HG03175 (cell line): ENCODE results near the gene INHBC.
A peak's percentile ranks its signal among the peaks of the same experiment; 100 is the strongest.
"Not testable (repeated sequence)": the region's sequence is repeated elsewhere in the genome, so short reads cannot be mapped to it uniquely, and the experiment has no call there.

Experiments used
- ATAC-seq: cut with Tn5 transposase; IDR thresholded peaks from one replicate; pipeline ENCODE4 v1.9.1; 2021; ENCODE audit warnings: mild to moderate bottlenecking, moderate library complexity; ENCODE audit not compliant: unreplicated experiment

The INHBC gene

DNA sequence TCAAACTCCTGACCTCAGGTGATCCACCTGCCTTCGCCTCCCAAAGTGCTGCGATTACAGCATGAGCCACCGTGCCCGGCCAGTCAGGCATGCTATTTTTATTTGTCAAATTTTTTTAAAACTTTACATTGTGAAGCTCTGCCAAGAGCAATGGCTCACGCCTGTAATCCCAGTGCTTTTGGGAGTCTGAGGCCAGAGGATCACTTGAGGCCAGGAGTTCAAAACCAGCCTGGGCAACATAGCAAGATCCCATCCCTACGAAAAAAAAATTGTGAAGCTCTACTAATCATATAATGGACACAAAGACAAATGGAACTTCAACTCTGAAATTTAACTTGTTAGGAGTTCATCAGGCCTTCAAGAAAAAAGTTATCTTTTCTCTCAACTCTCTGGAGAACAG lies 5.6 kb upstream of the INHBC start:
- no peak for ATAC-seq

DNA sequence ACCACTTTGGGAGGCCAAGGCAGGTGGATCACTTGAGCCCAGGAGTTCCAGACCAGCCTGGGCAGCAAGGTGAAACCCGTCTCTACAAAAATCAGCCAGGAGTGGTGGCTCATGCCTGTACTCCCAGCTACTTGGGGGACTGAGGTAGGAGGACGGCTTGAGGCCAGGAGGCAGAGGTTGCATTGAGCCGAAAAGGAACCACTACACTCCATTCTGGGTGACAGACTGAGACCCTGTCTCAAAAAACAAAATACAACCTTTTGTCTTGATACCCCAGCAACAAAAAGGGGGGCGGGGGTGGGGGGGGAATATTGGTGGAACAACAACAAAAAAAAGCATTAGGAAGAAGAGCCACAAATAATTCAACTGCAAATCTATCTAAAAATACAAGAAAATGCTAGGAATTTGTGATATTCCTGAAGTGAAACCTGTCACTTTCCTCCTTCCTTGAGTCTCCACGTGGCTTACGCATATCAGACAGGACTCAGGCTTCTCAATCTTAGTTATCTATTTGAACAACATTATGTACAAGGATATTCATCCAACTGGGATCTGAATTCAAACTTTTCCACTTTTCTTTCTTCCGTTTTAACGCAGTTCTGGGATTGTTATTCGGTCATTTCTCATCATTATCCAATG lies 5.0 kb upstream of the INHBC start:
- ATAC-seq, result no peak

DNA sequence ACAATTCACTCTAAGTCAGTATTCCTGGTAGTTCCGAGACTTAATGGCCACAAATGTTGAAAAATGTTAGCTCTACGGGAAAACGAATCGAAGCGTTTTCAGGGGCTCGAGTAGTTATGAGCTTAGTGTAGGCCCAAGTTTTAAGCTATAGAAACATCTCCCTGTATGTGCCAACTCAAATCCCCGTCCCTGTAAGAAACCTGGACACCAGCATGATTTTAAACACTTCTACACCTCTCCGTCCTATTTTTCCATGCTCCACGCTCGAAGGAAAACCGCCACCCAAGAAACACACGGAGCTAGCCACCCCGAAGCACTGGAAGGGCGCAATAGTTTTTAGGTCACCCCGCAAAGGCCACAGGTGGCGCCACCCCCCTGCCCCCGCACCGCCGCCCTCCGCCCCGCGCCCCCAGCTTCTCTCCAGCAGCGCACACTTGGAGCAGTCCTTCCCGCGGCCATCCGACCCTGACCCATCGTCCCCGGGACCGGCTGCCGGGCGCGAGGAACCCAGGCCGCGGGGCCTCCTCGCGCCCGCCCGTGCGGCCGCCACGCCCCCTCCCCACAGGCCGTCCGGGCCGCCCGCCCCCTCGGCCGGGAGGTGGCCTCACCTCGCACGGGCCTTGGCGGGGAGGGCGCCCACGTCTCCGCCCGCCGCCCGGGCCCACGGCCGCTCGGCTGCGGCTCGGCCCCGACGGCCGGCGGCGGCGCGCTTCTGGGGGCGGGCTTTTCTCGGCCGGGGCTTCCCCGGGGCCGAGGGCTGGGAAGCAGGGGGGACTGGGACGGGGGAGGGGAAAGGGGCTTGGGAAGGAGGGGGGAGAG lies 4.3 kb upstream of the INHBC start:
- peak; percentile 57 for ATAC-seq

DNA sequence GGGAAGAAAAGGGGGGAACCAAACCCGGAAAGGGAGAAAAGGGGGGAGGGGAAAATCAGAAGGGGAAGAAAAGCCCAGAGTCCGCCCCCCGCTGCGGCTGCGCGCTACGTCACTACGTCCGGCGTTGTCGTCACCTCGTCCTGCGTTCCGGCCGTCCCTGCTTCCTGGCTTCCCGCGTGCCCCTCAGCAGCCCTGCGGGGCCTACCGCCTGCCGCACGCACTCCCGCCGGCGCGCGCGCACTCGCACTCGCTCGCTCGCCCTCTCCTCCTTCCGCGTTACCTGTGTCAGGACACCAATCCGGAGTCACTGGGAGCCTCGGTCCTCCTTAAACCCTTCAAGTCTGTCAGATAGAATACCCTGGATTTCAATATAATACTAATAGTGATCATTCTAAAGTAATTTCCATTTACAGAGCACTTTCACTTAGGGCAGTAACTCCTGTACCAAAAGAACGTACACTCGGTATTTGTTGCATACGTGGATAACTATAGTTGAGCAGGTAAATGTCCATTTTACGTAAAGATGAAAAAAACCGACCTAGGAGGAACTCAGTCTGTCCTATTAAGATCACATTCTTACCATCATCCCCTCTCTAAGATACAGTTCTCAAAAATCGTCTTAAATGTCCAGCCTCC lies 3.5 kb upstream of the INHBC start, which contains the start of gene R3HDM2:
Gene R3HDM2 (minus strand): TSS at position 113 of the 636 bp plus-strand sequence. CDS start 120,615 bp downstream, outside the sequence.
- peak; percentile 96 for ATAC-seq

DNA sequence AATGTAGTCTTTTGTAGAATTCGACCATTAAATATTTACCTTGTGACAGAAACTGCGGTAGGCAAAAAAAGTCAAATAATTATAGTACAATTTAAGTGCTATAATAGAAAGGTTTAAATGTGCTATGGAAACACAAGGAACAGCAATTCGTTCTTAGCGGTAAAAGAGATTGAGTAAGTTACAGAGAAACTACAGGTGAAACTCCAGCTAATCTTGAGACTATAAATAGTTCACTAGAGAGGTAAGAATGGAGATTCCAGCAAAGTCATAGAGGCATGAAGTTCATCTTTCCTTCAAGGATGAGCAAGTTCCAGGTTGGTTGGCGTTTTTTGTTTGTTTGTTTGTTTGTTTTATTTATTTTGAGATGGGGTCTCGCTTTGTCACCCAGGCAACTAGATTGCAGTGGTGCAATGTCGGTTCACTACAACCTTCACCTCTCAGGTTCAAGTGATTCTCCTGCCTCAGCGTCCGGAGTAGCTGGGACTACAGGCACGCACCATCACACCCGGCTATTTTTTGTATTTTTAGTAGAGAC lies 2.9 kb upstream of the INHBC start:
- ATAC-seq, result no peak

DNA sequence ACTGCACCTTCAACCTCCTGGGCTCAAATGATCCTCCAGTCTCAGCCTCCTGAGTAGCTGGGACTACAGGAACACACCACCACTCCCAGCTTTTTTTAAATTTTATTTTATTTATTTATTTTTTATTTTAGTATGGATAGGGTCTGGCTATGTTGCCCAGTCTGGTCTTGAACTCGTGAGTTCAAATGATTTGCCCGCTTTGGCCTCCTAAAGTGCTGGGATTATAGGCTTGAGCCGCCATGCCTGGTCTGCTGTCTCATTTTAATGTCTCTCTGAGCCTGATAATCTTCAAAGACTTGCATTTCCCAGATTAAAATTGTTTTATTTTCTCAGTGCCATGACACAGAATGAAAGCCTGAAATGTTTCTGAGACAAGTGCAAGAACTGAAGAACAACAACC lies 1.2 kb upstream of the INHBC start:
- no peak for ATAC-seq

DNA sequence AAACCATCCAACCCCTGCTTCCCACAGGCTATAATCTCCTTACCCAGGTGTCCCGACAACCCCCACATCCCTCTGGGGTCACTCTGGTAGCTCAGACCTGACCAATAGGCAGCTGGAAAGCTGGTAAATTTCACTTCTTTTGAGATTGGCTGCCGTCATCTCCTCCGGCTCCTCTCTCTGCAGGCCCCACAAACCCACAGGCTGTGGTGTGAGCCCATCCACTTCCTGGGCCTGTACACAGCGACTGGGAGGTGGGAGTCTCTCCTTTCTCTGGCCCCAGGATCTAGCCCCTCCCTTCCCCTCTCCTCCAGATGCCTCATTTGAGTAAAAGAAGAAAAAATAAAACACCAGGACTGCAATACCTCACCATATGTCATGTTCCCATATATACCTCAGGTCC lies 709 bp downstream of the INHBC start:
- no peak for ATAC-seq

DNA sequence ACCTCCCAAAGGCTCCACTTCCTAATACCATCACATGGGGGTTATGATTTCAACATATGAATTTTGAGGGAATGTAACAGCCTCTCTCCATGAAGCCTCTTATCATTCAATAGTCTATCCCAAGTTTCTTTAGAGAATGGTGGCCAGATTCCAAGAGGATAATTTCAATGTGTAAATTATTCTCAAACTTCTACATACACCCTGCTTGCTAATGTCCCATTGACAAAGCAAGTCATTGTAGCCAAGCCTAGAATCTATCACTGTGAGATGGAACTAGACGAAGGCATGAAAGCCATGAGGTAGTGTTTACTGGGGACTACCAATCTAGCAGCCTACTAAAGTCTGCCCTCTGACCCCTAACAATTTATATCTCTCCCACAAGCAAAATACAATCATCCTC lies 3.8 kb downstream of the INHBC start:
- ATAC-seq, result no peak

DNA sequence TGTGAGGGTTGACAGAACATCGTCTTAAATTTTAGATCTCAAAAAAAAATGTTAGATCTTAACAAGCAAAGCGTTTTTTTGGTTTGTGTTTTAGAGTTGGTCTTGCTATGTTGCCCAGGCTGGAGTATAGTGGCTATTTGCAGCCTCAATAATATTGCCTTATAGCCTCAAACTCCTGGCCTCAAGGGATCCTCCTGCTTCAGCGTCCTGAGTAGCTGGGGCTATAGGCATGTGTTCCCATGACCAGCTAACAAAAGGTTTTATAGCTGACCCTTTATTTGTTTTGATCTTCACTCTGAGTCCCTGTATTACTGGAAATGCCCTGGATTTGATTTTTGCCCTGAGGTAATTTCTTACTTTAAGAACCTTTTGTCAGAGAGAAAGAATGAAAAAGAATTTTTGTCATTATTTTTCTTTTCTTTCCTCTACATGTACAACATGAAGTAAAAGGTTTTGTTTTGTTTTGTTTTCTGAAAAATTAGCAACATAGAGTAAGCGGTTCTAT lies 5.2 kb downstream of the INHBC start:
- ATAC-seq, result no peak

DNA sequence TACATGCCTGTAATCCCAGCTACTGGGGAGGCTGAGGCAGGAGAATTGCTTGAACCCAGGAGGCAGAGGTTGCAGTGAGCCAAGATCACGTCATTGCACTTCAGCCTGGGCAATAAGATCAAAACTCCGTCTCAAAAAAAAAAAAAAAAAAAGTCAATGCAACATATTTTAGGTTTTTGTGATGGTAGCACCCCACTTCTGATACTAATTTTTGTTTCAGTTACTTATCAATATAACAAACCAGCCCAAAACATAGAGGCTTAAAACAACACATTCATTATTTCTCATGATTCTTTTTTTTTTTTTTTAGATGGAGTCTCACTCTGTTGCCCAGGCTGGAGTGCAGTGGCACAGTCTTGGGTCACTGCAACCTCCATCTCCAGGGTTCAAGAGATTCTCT lies 6.8 kb downstream of the INHBC start:
- not testable (repeated sequence) for ATAC-seq

DNA sequence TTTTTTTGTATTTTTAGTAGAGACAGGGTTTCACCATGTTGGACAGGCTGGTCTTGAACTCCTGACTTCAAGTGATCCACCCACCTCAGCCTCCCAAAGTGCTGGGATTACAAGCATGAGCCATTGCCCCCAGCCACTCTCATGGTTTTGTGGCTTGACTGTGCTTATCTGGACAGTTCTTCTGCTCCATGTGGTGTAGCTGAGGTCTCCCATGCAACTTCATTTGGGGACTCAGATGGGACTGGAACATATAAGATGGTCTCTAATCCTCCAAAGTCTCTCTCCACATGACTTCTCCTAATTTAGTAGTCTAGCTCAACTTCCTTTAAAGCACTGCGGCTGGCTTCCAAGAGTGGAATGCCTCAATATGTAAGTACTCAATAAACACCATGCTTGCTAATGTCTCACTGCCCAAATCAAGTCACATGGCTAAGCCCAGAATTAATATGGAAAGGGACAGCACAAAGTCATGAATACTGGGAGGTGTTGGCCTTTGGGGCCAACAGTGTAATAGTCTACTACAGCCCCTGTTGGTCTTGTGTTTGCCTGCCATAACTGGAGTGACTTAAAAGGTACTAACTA lies 7.4 kb downstream of the INHBC start:
- no peak for ATAC-seq

DNA sequence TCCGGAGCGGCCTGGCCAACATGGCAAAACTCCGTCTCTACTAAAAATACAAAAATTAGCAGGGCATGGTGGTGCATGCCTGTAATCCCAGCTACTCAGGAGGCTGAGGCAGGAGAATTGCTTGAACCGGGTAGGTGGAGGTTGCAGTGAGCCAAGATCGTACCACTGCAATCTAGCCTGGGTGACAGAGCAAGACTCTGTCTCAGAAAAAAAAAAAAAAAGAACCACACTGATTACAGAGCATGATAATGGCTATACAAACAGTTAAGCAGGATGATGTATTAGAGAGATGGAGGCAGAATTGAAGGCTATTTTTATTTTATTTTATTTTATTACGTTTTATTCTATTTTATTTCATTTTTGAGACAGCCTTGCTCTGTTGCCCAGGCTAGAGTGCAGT lies 9.8 kb downstream of the INHBC start:
- not testable (repeated sequence) for ATAC-seq

DNA sequence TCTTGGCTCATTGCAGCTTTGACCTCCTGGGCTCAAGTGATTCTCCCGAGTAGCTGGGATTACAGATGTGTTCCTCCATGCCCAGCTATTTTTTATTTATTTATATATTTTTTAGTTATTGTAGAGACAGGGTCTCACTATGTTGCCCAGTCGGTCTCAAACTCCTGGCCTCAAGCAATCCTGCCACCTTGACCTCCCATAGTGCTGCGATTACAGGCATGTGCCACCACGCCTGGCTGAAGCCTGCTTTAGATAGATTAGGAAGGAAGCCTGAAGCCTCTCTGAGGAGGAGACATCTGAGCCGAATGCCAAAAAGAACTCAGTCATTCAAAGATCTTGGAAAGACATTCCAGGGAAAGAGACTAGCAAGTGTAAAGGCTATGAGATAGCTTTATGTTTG lies 10.2 kb downstream of the INHBC start:
- ATAC-seq, result no peak

DNA sequence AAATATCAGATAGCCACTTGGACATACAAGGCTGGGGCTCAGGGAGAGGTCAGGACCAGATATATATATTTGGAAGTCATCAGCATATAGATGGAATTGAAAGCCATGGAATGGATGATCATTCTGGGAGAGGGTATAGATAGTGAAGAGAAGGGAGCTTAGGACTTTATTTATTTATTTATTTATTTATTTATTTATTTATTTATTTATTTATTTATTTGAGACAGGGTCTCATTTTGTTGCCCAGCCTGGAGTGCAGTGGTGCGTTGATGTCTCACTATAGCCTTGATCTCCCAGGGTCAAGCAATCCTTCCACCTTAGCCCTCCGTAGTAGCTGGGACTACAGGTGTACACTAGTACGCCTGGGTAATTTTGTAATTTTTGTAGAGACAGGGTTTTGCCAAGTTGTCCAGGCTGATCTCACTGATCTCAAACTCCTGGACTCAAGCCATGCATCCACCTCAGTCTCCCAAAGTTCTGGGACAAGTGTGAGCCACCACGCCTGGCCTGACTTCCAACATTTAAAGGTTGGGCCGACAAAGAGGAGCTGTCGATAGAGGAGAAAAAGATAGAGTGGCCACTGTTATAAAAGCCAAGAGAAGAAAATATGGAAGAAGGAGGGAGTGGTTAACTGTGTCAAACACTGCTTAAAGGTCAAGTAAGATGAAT lies 11.8 kb downstream of the INHBC start:
- no peak for ATAC-seq

DNA sequence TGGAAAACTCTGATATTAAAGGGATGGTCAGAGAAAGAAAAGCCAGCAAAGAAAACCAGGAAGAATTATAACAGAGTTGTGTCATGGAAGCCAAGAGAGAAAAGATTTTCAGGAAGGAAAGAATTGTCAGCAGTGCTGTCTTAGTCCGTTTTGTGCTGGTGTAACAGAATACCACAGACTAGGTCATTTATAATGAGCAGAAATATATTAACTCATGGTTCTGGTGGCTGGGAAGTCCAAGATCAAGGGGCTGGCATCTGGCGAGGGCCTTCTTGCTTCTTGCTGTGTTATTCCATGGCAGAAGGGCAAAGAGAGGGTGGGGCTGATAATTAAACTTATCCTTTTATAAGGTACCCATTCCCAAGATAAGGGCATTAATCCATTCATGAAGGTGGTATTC lies 14.1 kb downstream of the INHBC start:
- no peak for ATAC-seq

DNA sequence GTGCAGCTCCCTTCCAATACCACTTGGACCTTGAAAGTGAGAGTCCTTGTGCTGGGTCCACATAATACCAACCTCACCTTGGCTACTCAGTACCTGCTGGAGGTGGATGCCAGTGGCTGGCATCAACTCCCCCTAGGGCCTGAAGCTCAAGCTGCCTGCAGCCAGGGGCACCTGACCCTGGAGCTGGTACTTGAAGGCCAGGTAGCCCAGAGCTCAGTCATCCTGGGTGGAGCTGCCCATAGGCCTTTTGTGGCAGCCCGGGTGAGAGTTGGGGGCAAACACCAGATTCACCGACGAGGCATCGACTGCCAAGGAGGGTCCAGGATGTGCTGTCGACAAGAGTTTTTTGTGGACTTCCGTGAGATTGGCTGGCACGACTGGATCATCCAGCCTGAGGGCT lies 14.8 kb downstream of the INHBC start:
- no peak for ATAC-seq

DNA sequence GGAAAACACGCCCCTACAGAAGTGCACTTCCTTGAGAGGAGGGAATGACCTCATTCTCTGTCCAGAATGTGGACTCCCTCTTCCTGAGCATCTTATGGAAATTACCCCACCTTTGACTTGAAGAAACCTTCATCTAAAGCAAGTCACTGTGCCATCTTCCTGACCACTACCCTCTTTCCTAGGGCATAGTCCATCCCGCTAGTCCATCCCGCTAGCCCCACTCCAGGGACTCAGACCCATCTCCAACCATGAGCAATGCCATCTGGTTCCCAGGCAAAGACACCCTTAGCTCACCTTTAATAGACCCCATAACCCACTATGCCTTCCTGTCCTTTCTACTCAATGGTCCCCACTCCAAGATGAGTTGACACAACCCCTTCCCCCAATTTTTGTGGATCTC lies 15.5 kb downstream of the INHBC start:
- no peak for ATAC-seq

DNA sequence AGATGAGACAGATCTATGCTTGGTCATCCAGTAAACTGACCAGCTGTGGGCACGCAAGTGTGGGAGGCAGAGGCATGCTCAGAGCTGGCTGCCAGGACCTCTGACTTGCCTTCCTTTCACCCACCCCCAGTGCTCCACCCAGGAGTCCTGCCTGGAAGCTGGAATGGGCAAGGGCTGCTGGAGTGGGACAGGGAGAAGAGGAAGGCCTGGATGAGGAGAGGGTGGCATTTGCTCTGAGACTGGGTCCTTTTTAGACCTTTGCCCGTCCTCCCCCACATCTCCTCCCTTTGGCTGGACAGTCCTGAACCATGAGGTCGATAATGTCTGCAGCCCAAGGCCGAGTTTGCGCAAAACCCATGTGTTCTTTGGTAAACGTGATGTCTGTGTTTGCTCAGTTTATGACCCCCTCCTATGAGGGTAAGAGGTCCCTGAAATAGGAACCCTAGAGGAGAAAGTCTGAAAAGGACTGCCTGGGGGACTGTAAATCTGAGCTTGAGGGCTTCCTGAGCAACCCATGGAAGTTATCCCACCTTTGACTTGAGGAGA lies 16.7 kb downstream of the INHBC start:
- no peak for ATAC-seq

DNA sequence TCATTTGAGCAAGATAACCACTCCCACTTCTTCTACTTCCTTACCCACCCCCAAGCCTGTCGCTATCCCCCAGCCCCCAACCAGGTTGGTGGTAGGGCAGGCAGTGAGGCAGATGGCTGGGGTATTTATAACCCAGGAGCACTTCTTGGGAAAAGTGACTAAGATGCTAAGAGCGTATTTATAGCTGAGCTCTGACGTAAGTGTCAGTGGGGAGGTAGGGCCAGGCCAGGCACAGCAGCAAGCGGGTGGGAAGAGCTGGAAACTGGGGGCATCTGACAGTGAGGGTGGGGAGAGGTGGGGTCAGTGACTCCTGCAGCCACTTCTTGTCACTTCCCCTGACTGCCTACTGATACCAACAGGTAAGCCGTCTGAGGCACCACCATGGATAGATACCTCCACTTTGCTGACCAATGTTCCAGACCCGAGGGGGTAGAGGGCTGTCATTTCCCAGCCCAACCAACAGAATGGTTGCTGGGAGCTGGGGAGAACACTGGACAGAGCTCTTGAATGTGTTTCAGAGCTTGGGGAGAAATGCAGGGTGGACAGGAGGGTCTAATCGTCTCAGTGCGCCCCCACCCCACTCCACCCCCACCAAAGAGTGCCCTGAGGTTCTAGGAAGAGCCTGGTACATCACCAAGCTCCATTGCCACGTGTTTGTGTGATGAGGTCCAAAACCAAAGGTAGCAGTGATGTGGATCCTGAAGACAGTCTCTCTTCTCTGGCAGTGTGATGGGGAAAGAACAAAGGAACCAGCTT lies 17.8 kb downstream of the INHBC start:
- ATAC-seq, result peak; percentile 9
